IMR-90 (cell line): ENCODE data around the gene ABI3BP. TPM values are rescaled to one million over a fixed set of nuclear protein-coding genes. Genes with fewer than 3 reads are reported as not detected.

ENCODE experiments used
- ATAC-seq: fragments of 200-7000 bp; cut with Tn5 transposase; 2 replicates; pipeline ENCODE4 v1.9.1; 2020; ENCODE audit warnings: low read depth, mild to moderate bottlenecking, moderate library complexity
- BruUV-seq: library from RNA; stranded (reverse); fragments of 400-500 nt; replicated peaks from 2 replicates; lab custom pipeline; 2021; lab: Mats Ljungman, UMichigan
- CTCF ChIA-PET: fragments of 300-600 bp; formaldehyde crosslinking; extraction: SDS; loops from one replicate; lab custom pipeline; 2021; ENCODE audit warnings: antibody characterized with exemption; lab: Yijun Ruan, JAX
- POLR2A ChIA-PET: fragments of 300-600 bp; sonication (Branson Sonifier 250); formaldehyde crosslinking; loops from one replicate; lab custom pipeline; 2022; ENCODE audit warnings: antibody characterized with exemption; ENCODE audit not compliant: unreplicated experiment; lab: Charles Lee
- DNase-seq: peaks from one replicate; pipeline ENCODE4 v3.0.0; 2013
- H2AFZ ChIP-seq: replicated peaks from 2 replicates; pipeline ENCODE3; 2013; ENCODE audit warnings: low read length, mild to moderate bottlenecking; ENCODE audit not compliant: poor library complexity
- H2AK5ac ChIP-seq: 2 replicates; pipeline ENCODE4 v1.6.1; 2013; ENCODE audit warnings: low read depth, low read length, inconsistent platforms
- H2AK9ac ChIP-seq: replicated peaks from 2 replicates; pipeline ENCODE3; 2013; ENCODE audit warnings: mild to moderate bottlenecking, low read depth, low read length, moderate library complexity; ENCODE audit not compliant: poor library complexity
- H2BK120ac ChIP-seq: 2 replicates; pipeline ENCODE4 v1.6.1; 2013; ENCODE audit warnings: low read depth, low read length, inconsistent platforms
- H2BK15ac ChIP-seq: 3 replicates; pipeline ENCODE4 v1.6.1; 2013; ENCODE audit warnings: low read depth, low read length, inconsistent platforms
- H2BK20ac ChIP-seq: 2 replicates; pipeline ENCODE4 v1.6.1; 2013; ENCODE audit warnings: low read depth, mild to moderate bottlenecking, inconsistent platforms, low read length, moderate library complexity
- H2BK5ac ChIP-seq: 2 replicates; pipeline ENCODE4 v1.6.1; 2013; ENCODE audit warnings: mild to moderate bottlenecking, low read depth, low read length, inconsistent platforms; ENCODE audit not compliant: poor library complexity, severe bottlenecking
- H3K14ac ChIP-seq: replicated peaks from 2 replicates; pipeline ENCODE4 v1.6.1; 2013; ENCODE audit warnings: low read depth, low read length, inconsistent platforms
- H3K18ac ChIP-seq: 2 replicates; pipeline ENCODE4 v1.6.1; 2013; ENCODE audit warnings: low read depth, low read length, control low read depth
- H3K23ac ChIP-seq: 2 replicates; pipeline ENCODE4 v1.6.1; 2013; ENCODE audit warnings: low read depth, low read length, inconsistent platforms
- H3K27ac ChIP-seq: 2 replicates; pipeline ENCODE4 v1.5.1; 2013; ENCODE audit warnings: mild to moderate bottlenecking, control low read depth, low read length; ENCODE audit not compliant: insufficient read depth
- H3K27me3 ChIP-seq: 2 replicates; pipeline ENCODE4 v1.6.1; 2013; ENCODE audit warnings: low read length; ENCODE audit not compliant: control insufficient read depth, insufficient read depth
- H3K36me3 ChIP-seq: 2 replicates; pipeline ENCODE4 v1.6.1; 2013; ENCODE audit warnings: low read length, mixed read lengths; ENCODE audit not compliant: control insufficient read depth, insufficient read depth
- H3K4ac ChIP-seq: 2 replicates; pipeline ENCODE4 v1.6.1; 2013; ENCODE audit warnings: low read depth, low read length, inconsistent platforms
- H3K4me1 ChIP-seq: 2 replicates; pipeline ENCODE4 v1.6.1; 2013; ENCODE audit warnings: low read length, mixed read lengths; ENCODE audit not compliant: control insufficient read depth, insufficient read depth
- H3K4me2 ChIP-seq: 2 replicates; pipeline ENCODE4 v1.6.1; 2013; ENCODE audit warnings: low read depth, mild to moderate bottlenecking, control low read depth, low read length, moderate library complexity
- H3K4me3 ChIP-seq: 2 replicates; pipeline ENCODE4 v1.5.1; 2013; ENCODE audit warnings: low read depth, mild to moderate bottlenecking, control low read depth, low read length, moderate library complexity; ENCODE audit not compliant: insufficient read depth
- H3K56ac ChIP-seq: 2 replicates; pipeline ENCODE4 v1.6.1; 2013; ENCODE audit warnings: low read length, inconsistent platforms; ENCODE audit not compliant: insufficient read depth; ENCODE audit errors: extremely low read depth
- H3K79me1 ChIP-seq, 2 experiments: 2 replicates each; pipeline ENCODE4 v1.6.1; 2013; ENCODE audit warnings: low read length in 2 of 2, inconsistent platforms in 1 of 2, low read depth in 1 of 2
- H3K9ac ChIP-seq: 2 replicates; pipeline ENCODE4 v1.6.1; 2013; ENCODE audit warnings: low read depth, low read length, control low read depth
- H3K9me1 ChIP-seq: 2 replicates; pipeline ENCODE4 v1.6.1; 2013; ENCODE audit warnings: low read length, inconsistent platforms; ENCODE audit not compliant: insufficient read depth
- H3K9me3 ChIP-seq: 2 replicates; pipeline ENCODE4 v1.6.1; 2013; ENCODE audit warnings: low read length; ENCODE audit not compliant: control insufficient read depth, insufficient read depth
- H4K20me1 ChIP-seq: 2 replicates; pipeline ENCODE4 v1.6.1; 2013; ENCODE audit warnings: low read length, inconsistent platforms; ENCODE audit not compliant: insufficient read depth
- H4K5ac ChIP-seq: 2 replicates; pipeline ENCODE4 v1.6.1; 2013; ENCODE audit warnings: mild to moderate bottlenecking, low read depth, low read length, control low read depth
- H4K8ac ChIP-seq, 2 experiments: 2 replicates each; pipeline ENCODE4 v1.6.1; 2013; ENCODE audit warnings: low read depth in 2 of 2, low read length in 2 of 2, control low read depth in 1 of 2, inconsistent platforms in 1 of 2
- H4K91ac ChIP-seq: 2 replicates; pipeline ENCODE4 v1.6.1; 2013; ENCODE audit warnings: low read depth, low read length, inconsistent platforms; ENCODE audit not compliant: insufficient read depth
- BHLHE40 ChIP-seq: fragments of 150-350 bp; IDR thresholded peaks from 2 replicates; pipeline ENCODE4 v1.6.1; 2016; ENCODE audit warnings: mild to moderate bottlenecking, low read depth, low read length
- CHD1 ChIP-seq: IDR thresholded peaks from 2 replicates; pipeline ENCODE4 v1.6.1; 2012; ENCODE audit warnings: low read depth, low read length, improper control_type of control experiment
- CTCF ChIP-seq: conservative IDR thresholded peaks from 2 replicates; pipeline ENCODE4 v1.5.1; 2012; ENCODE audit warnings: mild to moderate bottlenecking, low read depth, low read length, improper control_type of control experiment
- ELK1 ChIP-seq: fragments of 150-350 bp; IDR thresholded peaks from 2 replicates; pipeline ENCODE4 v1.6.1; 2016; ENCODE audit warnings: low read depth, mild to moderate bottlenecking, low read length, moderate library complexity, borderline replicate concordance
- FOS ChIP-seq: fragments of 150-350 bp; IDR thresholded peaks from 2 replicates; pipeline ENCODE4 v1.6.1; 2016; ENCODE audit warnings: low read depth, low read length
- MAFK ChIP-seq: IDR thresholded peaks from 2 replicates; pipeline ENCODE4 v1.6.1; 2012; ENCODE audit warnings: low read depth, low read length, improper control_type of control experiment
- POLR2A ChIP-seq: IDR thresholded peaks from 2 replicates; pipeline ENCODE4 v1.6.1; 2012; ENCODE audit warnings: mild to moderate bottlenecking, low read depth, low read length
- RCOR1 ChIP-seq: IDR thresholded peaks from 2 replicates; pipeline ENCODE4 v1.6.1; 2012; ENCODE audit warnings: mild to moderate bottlenecking, low read length, improper control_type of control experiment; ENCODE audit not compliant: insufficient replicate concordance
- SMC3 ChIP-seq: fragments of 150-350 bp; IDR thresholded peaks from 2 replicates; pipeline ENCODE4 v1.6.1; 2016; ENCODE audit warnings: low read depth, mild to moderate bottlenecking, antibody characterized with exemption, low read length, moderate library complexity
- WGBS, 2 experiments: methylation state at CpG; one replicate each; pipeline versions ENCODE4 v1.1.5 to v1.1.7; 2013; ENCODE audit warnings: missing lambda C conversion rate in 2 of 2; ENCODE audit not compliant: insufficient read length in 1 of 2; ENCODE audit errors: extremely low coverage in 2 of 2; 5-methylcytosine and 5-hydroxymethylcytosine counted together
- dilution Hi-C: fragments of 300-500 bp; cut with HindIII; formaldehyde crosslinking; loops from one replicate; pipeline ENCODE4 v1.14.3; 2018; ENCODE audit warnings: low sequenced_read_pairs; ENCODE audit not compliant: unreplicated experiment
- in situ Hi-C: fragments of 300-500 bp; cut with MboI; formaldehyde crosslinking; loops from 3 replicates; pipeline ENCODE4 v1.14.3; 2019; ENCODE audit warnings: low sequenced_read_pairs, inconsistent platforms, mixed read lengths
- intact Hi-C: fragments of 100-400 bp; cut with micrococcal nuclease; formaldehyde crosslinking; loops from 2 replicates; pipeline ENCODE4 v1.10.0; 2022
- polyA plus RNA-seq, 3 experiments: library from polyadenylated mRNA; depleted of rRNA; stranded (reverse); fragments of >200 nt; gene quantifications; 2 replicates each; pipeline ENCODE4 v1.2.3, GENCODE V29; 2012; ENCODE audit warnings: low replicate concordance in 1 of 3
- total RNA-seq: library from RNA; depleted of rRNA; stranded (reverse); fragments of >200 nt; gene quantifications from 2 replicates; pipeline ENCODE4 v1.2.3, GENCODE V29; 2012
- TF ChIP-seq, protein P1 (sequence below): fragments of 150-350 bp; IDR thresholded peaks from 2 replicates; pipeline ENCODE4 v1.6.1; 2017; ENCODE audit warnings: mild to moderate bottlenecking, antibody characterized with exemption, low read length, low read depth

ABI3BP gene
- total and polyA plus RNA-seq, 2 of the 4 experiments (the other 2 are of a cell fraction) = 3.0 to 26.7 TPM

GRCh38 chr3:100902572-100902971, 90.6 kb downstream of the ABI3BP start:
- no peak overlapping the region for H2BK20ac ChIP-seq
- H3K14ac ChIP-seq = no peak overlapping the region
- H3K36me3 ChIP-seq = no peaks in the 10 kb centered on the region
- H3K79me1 ChIP-seq = no peaks in the 10 kb centered on the region
- H2BK5ac ChIP-seq = no peak overlapping the region
- no peak overlapping the region for H3K4ac ChIP-seq
- no peak overlapping the region for H3K23ac ChIP-seq
- no peaks in the 10 kb centered on the region for H4K20me1 ChIP-seq
- no peaks in the 10 kb centered on the region for H3K4me1 ChIP-seq
- DNase-seq (peak; percentile 22), ATAC-seq (no peak)
- intact Hi-C loops = loop anchor here (5.0 kb wide), 1 partner anchor 90 kb away; the partner anchor contains the start of gene ABI3BP
- no peak overlapping the region for H3K56ac ChIP-seq
- BruUV-seq = no TSS peak
- no peak overlapping the region for H3K4me3 ChIP-seq
- H3K18ac ChIP-seq = no peak overlapping the region
- TF ChIP-seq RCOR1 (no peak), MAFK (no peak), POLR2A (no peak), CTCF (no peak), SMC3 (no peak), CHD1 (no peak), FOS (no peak), ELK1 (no peak), BHLHE40 (no peak)
- TF ChIP-seq, protein P1, sequence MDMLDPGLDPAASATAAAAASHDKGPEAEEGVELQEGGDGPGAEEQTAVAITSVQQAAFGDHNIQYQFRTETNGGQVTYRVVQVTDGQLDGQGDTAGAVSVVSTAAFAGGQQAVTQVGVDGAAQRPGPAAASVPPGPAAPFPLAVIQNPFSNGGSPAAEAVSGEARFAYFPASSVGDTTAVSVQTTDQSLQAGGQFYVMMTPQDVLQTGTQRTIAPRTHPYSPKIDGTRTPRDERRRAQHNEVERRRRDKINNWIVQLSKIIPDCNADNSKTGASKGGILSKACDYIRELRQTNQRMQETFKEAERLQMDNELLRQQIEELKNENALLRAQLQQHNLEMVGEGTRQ = no peak
- CTCF ChIA-PET = no interaction called here
- no peak overlapping the region for H2AK5ac ChIP-seq
- dilution Hi-C loops = no loop called here
- H4K91ac ChIP-seq = no peak overlapping the region
- H2BK15ac ChIP-seq = no peak overlapping the region
- no peak overlapping the region for H3K27ac ChIP-seq
- H2BK120ac ChIP-seq = no peak overlapping the region
- H2AK9ac ChIP-seq = no peak overlapping the region
- no peaks in the 10 kb centered on the region for H3K9me1 ChIP-seq
- no peak overlapping the region for H4K5ac ChIP-seq
- H3K9me3 ChIP-seq = no peaks in the 10 kb centered on the region
- in situ Hi-C loops = no loop called here
- POLR2A ChIA-PET = no interaction called here
- no CpG with 5 or more reads among the region's 5 CpGs for WGBS, 2 experiments
- H3K9ac ChIP-seq = no peak overlapping the region
- no peaks in the 10 kb centered on the region for H3K27me3 ChIP-seq
- no peak overlapping the region for H2AFZ ChIP-seq
- no peak overlapping the region for H4K8ac ChIP-seq
- no peak overlapping the region for H3K4me2 ChIP-seq
